Memory B cell (primary cell): Measurements from ENCODE around the gene UACA.

ENCODE experiments used
- ATAC-seq: fragments of 150-1000 bp; cut with Tn5 transposase; 2 replicates; pipeline ENCODE4 v1.10.0; 2021; ENCODE audit warnings: low read depth, mild to moderate bottlenecking, moderate library complexity
- DNase-seq, 2 donors: peaks; one replicate each; pipeline ENCODE4 v3.0.0; 2022; ENCODE audit warnings: low spot score in 2 of 2
- H3K27ac Mint-ChIP-seq: one replicate; pipeline ENCODE4 v1.8.0; 2022; ENCODE audit warnings: mild to moderate bottlenecking, moderate library complexity, mixed read lengths
- H3K27me3 Mint-ChIP-seq: one replicate; pipeline ENCODE4 v1.8.0; 2022; ENCODE audit warnings: mixed read lengths
- H3K36me3 Mint-ChIP-seq: one replicate; pipeline ENCODE4 v1.8.0; 2022; ENCODE audit warnings: mild to moderate bottlenecking, mixed read lengths
- H3K4me1 Mint-ChIP-seq: one replicate; pipeline ENCODE4 v1.8.0; 2022; ENCODE audit warnings: mixed read lengths
- H3K4me3 Mint-ChIP-seq: one replicate; pipeline ENCODE4 v1.8.0; 2022; ENCODE audit warnings: mild to moderate bottlenecking, moderate library complexity, mixed read lengths
- H3K9me3 Mint-ChIP-seq: one replicate; pipeline ENCODE4 v1.8.0; 2022; ENCODE audit warnings: mixed read lengths

Gene UACA

DNA sequence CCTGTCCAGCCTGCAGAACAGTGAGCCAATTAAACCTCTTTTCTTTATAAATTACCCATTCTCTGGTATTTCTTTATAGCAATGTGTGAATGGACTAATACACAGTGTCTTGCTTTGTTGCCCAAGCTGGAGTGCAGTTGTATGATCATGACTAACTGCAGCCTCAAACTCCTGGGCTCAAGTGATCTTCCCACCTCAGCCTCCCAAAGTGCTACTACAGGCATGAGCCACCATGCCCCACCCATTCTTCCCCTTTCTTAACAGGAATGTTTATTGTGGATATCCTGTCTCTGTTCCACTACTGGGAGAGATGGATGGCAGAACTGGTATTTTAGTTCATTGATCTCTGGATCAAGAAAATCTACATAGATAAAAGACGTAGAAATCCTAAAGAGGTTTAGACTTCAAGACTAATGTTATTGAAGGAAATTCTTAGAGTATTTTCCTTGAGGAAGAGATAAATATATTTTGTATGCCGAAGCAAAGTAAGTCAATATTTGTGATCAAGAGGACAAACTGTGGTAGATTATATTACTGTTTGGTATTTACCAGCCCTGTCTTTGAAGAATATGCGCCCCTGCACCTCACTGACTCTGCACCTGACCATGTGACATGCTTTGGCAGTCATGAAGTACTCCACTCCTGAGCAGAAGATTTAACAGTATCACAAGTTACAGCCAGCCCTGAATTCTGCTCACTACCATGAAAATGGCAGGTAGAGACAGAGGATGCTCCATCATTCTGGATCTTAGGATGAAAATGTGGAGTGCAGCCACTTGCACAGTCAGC, 42.9 kb downstream of the UACA start:
- no peaks in the 10 kb centered on the region for H3K4me1 Mint-ChIP-seq
- ATAC-seq (no peak), DNase-seq (no peak)
- no peaks in the 10 kb centered on the region for H3K36me3 Mint-ChIP-seq
- H3K27ac Mint-ChIP-seq, result no peak overlapping the region
- H3K9me3 Mint-ChIP-seq, result no peaks in the 10 kb centered on the region
- H3K27me3 Mint-ChIP-seq, result peaks cover 5% of the 10 kb centered on the region
- no peak overlapping the region for H3K4me3 Mint-ChIP-seq

GRCh38 chr15:70717237-70717793, 46.0 kb downstream of the UACA start:
- ATAC-seq, result no peak
- no peak overlapping the region for H3K4me3 Mint-ChIP-seq

DNA sequence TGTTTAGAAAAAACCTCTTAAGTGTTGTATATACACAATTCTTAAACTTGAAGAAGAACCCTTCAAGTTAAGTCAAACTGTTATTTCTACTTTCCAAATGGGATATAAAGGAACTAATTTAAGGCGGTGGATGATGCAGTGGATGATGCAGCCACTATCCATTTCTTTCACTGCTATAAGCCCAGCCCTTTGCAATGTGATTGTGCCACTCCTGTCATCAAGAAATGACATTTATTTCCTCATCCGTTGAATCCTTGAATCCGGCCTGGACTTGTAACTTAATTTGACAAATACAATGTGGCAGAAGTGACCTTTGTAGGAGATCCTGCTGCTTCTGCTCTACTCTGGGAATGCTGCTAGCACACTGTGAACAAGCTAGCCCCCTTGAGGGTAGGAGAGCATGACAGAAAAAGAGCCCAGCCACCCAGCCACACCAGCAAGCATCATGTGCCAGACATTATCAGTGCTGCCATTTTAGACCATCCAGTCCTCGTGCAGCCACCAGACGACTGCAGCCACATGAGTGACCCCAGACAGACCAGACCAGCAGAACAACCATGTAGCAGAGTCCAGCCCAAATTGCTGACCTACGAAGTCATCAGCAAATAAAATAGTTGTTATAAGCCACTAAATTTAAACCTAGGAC, 47.4 kb downstream of the UACA start:
- H3K4me1 Mint-ChIP-seq, result peaks cover 4% of the 10 kb centered on the region
- H3K27ac Mint-ChIP-seq, result no peak overlapping the region
- ATAC-seq (no peak), DNase-seq (no peak)
- peaks cover 6% of the 10 kb centered on the region for H3K27me3 Mint-ChIP-seq
- no peaks in the 10 kb centered on the region for H3K36me3 Mint-ChIP-seq
- no peak overlapping the region for H3K4me3 Mint-ChIP-seq
- H3K9me3 Mint-ChIP-seq, result no peaks in the 10 kb centered on the region

More at GRCh38 chr15:70717237-70717793, 46.0 kb downstream of the UACA start:
- H3K27me3 Mint-ChIP-seq, result peaks cover 3% of the 10 kb centered on the region
- no peak overlapping the region for H3K27ac Mint-ChIP-seq
- DNase-seq, result no peak
- no peaks in the 10 kb centered on the region for H3K36me3 Mint-ChIP-seq
- H3K9me3 Mint-ChIP-seq, result no peaks in the 10 kb centered on the region
- H3K4me1 Mint-ChIP-seq, result peaks cover under 1% of the 10 kb centered on the region

- H3K4me1 Mint-ChIP-seq, result peaks cover 4% of the 10 kb centered on the region
- H3K27me3 Mint-ChIP-seq, result peaks cover 10% of the 10 kb centered on the region
- ATAC-seq (no peak), DNase-seq (no peak)
- no peaks in the 10 kb centered on the region for H3K36me3 Mint-ChIP-seq
- no peaks in the 10 kb centered on the region for H3K9me3 Mint-ChIP-seq
- no peak overlapping the region for H3K4me3 Mint-ChIP-seq
- H3K27ac Mint-ChIP-seq, result no peak overlapping the region
Measured at GRCh38 chr15:70714565-70714964, 48.8 kb downstream of the UACA start.

DNA sequence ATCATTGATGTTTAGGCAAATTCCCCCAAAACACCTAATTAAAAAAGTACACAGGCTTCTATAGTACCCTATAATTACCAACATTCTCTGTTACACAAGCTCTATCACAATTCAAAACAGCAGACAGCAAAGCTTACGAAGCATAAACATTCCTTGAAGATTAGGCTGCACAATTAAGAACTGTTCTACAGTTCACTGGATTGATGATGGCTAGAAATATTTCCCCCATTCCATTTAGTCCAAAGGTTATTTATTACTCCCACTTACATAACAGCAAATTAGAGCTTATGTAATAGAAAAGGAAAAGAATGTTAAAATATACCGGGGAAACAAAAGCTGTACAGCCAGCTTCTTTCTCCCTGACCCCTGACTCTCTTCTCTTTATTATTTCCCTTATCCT, 49.3 kb downstream of the UACA start:
- no peaks in the 10 kb centered on the region for H3K9me3 Mint-ChIP-seq
- peaks cover 4% of the 10 kb centered on the region for H3K4me1 Mint-ChIP-seq
- H3K4me3 Mint-ChIP-seq, result no peak overlapping the region
- peaks cover 10% of the 10 kb centered on the region for H3K27me3 Mint-ChIP-seq
- DNase-seq (no peak), ATAC-seq (no peak)
- no peak overlapping the region for H3K27ac Mint-ChIP-seq
- no peaks in the 10 kb centered on the region for H3K36me3 Mint-ChIP-seq

- Mint-ChIP-seq H3K9me3 (peaks cover 1% of the 10 kb centered on the region), H3K4me3 (no peak overlapping the region), H3K36me3 (peaks cover 1% of the 10 kb centered on the region), H3K27me3 (peaks cover 10% of the 10 kb centered on the region), H3K27ac (no peak overlapping the region), H3K4me1 (peaks cover 4% of the 10 kb centered on the region)
- DNase-seq (no peak), ATAC-seq (no peak)
Measured at GRCh38 chr15:70712271-70712670, 51.1 kb downstream of the UACA start.

GRCh38 chr15:70710714-70711113, 52.6 kb downstream of the UACA start:
- no peak for ATAC-seq
- peaks cover 1% of the 10 kb centered on the region for H3K36me3 Mint-ChIP-seq
- H3K4me1 Mint-ChIP-seq, result peaks cover 4% of the 10 kb centered on the region
- peak overlapping the region; percentile 45 for H3K27ac Mint-ChIP-seq
- peaks cover 10% of the 10 kb centered on the region for H3K27me3 Mint-ChIP-seq
- H3K4me3 Mint-ChIP-seq, result no peak overlapping the region
- no peak for DNase-seq
- H3K9me3 Mint-ChIP-seq, result peaks cover 1% of the 10 kb centered on the region

DNA sequence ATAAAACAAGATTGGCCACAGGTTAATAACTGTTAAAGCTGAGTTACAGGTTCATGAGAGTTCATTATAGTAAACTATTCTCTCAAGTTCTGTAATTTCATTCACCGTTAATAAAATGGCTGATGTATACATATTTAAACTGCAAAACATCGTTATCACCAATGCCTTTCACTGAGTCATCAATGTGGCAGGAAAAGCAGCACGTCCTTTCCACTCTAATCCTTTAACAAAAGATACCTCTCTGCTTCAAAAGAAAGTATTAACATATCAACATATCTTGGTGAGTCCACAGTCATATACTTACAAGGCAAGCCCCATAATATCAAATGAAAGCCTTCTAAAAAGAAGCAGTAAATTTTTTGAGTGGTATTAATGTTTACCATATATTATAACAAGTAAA, 54.5 kb downstream of the UACA start:
- DNase-seq, result no peak
- H3K27ac Mint-ChIP-seq, result no peak overlapping the region
- H3K4me1 Mint-ChIP-seq, result peaks cover 7% of the 10 kb centered on the region
- H3K36me3 Mint-ChIP-seq, result peaks cover 3% of the 10 kb centered on the region
- H3K27me3 Mint-ChIP-seq, result peaks cover 12% of the 10 kb centered on the region
- H3K9me3 Mint-ChIP-seq, result peaks cover 1% of the 10 kb centered on the region
- ATAC-seq, result no peak
- no peak overlapping the region for H3K4me3 Mint-ChIP-seq

- peaks cover 3% of the 10 kb centered on the region for H3K36me3 Mint-ChIP-seq
- H3K4me1 Mint-ChIP-seq, result peaks cover 7% of the 10 kb centered on the region
- DNase-seq (no peak), ATAC-seq (no peak)
- peaks cover 14% of the 10 kb centered on the region for H3K27me3 Mint-ChIP-seq
- no peak overlapping the region for H3K4me3 Mint-ChIP-seq
- peaks cover 1% of the 10 kb centered on the region for H3K9me3 Mint-ChIP-seq
- H3K27ac Mint-ChIP-seq, result no peak overlapping the region
Measured at GRCh38 chr15:70707686-70708300, 55.6 kb downstream of the UACA start.

DNA sequence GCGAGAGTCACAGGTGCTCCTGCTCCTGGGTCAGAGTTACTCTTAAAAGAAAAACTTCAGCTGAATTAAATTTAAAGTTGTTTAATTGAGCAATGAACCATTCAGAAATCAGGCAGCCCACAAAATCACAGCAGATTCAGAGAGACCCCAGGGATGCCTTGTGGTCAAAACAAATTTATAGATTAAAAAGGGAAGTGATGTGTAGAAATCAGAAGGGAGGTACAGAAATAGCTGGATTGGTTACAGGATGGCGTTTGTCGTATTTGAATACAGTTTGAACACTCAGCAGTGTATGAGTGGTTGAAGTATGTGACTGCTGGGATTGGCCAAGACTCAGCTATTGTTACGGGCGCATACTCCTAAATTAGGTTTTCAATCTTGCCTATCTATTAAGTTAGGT, 58.6 kb downstream of the UACA start:
- peaks cover 8% of the 10 kb centered on the region for H3K27me3 Mint-ChIP-seq
- peaks cover 1% of the 10 kb centered on the region for H3K9me3 Mint-ChIP-seq
- DNase-seq (no peak), ATAC-seq (peak; percentile 32)
- peaks cover 3% of the 10 kb centered on the region for H3K36me3 Mint-ChIP-seq
- H3K4me1 Mint-ChIP-seq, result peaks cover 3% of the 10 kb centered on the region
- no peak overlapping the region for H3K27ac Mint-ChIP-seq
- no peak overlapping the region for H3K4me3 Mint-ChIP-seq

DNA sequence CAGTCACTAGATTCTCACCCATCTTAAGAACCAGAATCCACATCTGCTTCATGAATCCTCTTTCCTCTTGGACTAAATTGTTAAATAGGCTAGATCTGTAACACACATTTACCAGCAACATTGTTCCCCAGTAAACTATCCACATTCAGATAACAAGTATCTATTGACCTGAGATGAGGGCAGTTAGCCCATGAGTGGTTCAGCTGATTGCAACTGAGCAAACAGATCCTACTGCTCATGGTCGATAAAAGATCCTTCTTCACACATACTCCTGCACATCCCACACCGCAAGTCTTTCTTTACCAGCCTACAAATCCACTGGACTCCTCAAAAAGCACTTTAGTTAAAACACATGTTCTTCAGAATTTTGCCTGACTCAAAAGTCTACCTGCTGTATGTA, 59.2 kb downstream of the UACA start:
- DNase-seq (no peak), ATAC-seq (no peak)
- no peak overlapping the region for H3K27ac Mint-ChIP-seq
- H3K9me3 Mint-ChIP-seq, result peaks cover 1% of the 10 kb centered on the region
- peaks cover 3% of the 10 kb centered on the region for H3K36me3 Mint-ChIP-seq
- H3K4me3 Mint-ChIP-seq, result no peak overlapping the region
- H3K27me3 Mint-ChIP-seq, result peaks cover 8% of the 10 kb centered on the region
- peaks cover 3% of the 10 kb centered on the region for H3K4me1 Mint-ChIP-seq

- Mint-ChIP-seq H3K9me3 (peaks cover 1% of the 10 kb centered on the region), H3K27me3 (peaks cover 8% of the 10 kb centered on the region), H3K27ac (no peak overlapping the region), H3K36me3 (peaks cover 3% of the 10 kb centered on the region), H3K4me3 (no peak overlapping the region), H3K4me1 (peaks cover 3% of the 10 kb centered on the region)
- ATAC-seq (no peak), DNase-seq (no peak)
Measured at GRCh38 chr15:70703096-70703878, 60.1 kb downstream of the UACA start.

DNA sequence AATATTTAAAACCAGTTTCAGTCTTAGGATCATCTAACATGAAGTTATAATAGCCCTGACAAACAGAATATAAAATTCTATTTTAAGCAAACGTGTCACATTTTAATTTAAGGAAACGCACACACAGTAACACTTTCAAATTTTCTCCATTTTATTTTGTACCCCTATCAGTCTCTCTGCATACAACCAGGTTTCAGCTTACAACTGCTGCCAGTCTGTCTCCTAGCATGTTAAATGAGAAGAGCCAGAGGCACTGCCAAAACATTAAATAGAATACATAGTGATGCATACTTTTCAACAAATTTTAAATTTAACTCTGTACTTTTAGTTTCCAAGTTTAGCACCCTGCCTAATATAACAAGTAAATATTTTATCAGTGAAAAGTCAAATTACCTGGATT, 60.8 kb downstream of the UACA start:
- ATAC-seq (no peak), DNase-seq (no peak)
- no peak overlapping the region for H3K27ac Mint-ChIP-seq
- H3K27me3 Mint-ChIP-seq, result peaks cover 8% of the 10 kb centered on the region
- no peak overlapping the region for H3K4me3 Mint-ChIP-seq
- peaks cover 3% of the 10 kb centered on the region for H3K4me1 Mint-ChIP-seq
- H3K36me3 Mint-ChIP-seq, result peaks cover 1% of the 10 kb centered on the region
- H3K9me3 Mint-ChIP-seq, result no peaks in the 10 kb centered on the region
